Measurements from ENCODE around the gene CHRM1.

GRCh38 chr11:62917906-62918502 is 3.2 kb downstream of the CHRM1 start:
- no peak for TF ChIP-seq CTCF (IDR thresholded peaks at IDR 0.05)
- no peak for TF ChIP-seq POLR2A (IDR thresholded peaks at IDR 0.05; ENCODE audit: low read depth)
- no peak for TF ChIP-seq EP300 (IDR thresholded peaks at IDR 0.05)
- no peak for TF ChIP-seq POLR2AphosphoS5 (IDR thresholded peaks at IDR 0.05)
